Stomach (tissue), 4 donors: Measurements from ENCODE around the gene BRD3OS.

Source experiments
- EP300 ChIP-seq: sonication (generic); formaldehyde crosslinking; IDR thresholded peaks from one replicate; pipeline ENCODE4 v1.6.1; 2017; ENCODE audit warnings: antibody characterized with exemption
- TF ChIP-seq, protein P1 (sequence below), 7 experiments: fragments of 450-650 bp in 4 of 7; fragments of 200-600 bp in 3 of 7; sonication (generic) in 3 of 7; IDR thresholded peaks; one replicate each; pipeline ENCODE4 v1.5.1; 2016 to 2019; ENCODE audit warnings: antibody characterized with exemption in 7 of 7, control low read depth in 2 of 7, mild to moderate bottlenecking in 1 of 7

DNA sequence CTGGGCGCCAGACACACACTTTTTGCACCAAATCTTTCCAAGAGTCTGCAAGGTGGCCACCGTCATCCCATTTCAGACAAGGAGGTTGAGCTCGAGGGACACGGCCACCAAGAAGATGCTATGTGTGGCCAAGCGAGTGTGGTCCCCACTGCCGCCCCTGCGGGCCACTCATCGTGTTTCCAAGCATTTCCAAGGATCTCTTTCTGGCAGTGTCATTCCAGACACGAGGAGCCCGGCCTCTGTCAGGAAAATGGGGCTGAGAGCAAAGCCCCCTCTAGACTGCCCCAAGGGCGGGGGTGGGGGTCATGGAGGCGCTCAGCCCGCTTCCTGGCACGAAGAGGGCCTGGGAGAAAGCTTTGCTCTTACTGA is 43.7 kb upstream of the BRD3OS start:
- no peak for TF ChIP-seq EP300
- TF ChIP-seq, protein P1, sequence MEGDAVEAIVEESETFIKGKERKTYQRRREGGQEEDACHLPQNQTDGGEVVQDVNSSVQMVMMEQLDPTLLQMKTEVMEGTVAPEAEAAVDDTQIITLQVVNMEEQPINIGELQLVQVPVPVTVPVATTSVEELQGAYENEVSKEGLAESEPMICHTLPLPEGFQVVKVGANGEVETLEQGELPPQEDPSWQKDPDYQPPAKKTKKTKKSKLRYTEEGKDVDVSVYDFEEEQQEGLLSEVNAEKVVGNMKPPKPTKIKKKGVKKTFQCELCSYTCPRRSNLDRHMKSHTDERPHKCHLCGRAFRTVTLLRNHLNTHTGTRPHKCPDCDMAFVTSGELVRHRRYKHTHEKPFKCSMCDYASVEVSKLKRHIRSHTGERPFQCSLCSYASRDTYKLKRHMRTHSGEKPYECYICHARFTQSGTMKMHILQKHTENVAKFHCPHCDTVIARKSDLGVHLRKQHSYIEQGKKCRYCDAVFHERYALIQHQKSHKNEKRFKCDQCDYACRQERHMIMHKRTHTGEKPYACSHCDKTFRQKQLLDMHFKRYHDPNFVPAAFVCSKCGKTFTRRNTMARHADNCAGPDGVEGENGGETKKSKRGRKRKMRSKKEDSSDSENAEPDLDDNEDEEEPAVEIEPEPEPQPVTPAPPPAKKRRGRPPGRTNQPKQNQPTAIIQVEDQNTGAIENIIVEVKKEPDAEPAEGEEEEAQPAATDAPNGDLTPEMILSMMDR (IDR thresholded peaks at IDR 0.05), result no peak
